Measurements from ENCODE around the gene TKTL1.
A peak's percentile ranks its signal among the peaks of the same experiment; 100 is the strongest.

Gene TKTL1

GRCh38 chrX:154367474-154368308 lies 72.1 kb downstream of the TKTL1 start:
- TF ChIP-seq TAF1 (IDR thresholded peaks at IDR 0.05; ENCODE audit: borderline replicate concordance, insufficient read depth, low read length) (no peak), SIN3A (IDR thresholded peaks at IDR 0.05; ENCODE audit: borderline replicate concordance, insufficient read depth, low read length) (no peak), POLR2AphosphoS5 (IDR thresholded peaks at IDR 0.05; ENCODE audit: low read depth, low read length) (no peak), FOXP2 (optimal IDR thresholded peaks at IDR 0.05; ENCODE audit: borderline replicate concordance, extremely low read depth, extremely low read length, insufficient read depth) (no peak)
- TF ChIP-seq, protein P1, sequence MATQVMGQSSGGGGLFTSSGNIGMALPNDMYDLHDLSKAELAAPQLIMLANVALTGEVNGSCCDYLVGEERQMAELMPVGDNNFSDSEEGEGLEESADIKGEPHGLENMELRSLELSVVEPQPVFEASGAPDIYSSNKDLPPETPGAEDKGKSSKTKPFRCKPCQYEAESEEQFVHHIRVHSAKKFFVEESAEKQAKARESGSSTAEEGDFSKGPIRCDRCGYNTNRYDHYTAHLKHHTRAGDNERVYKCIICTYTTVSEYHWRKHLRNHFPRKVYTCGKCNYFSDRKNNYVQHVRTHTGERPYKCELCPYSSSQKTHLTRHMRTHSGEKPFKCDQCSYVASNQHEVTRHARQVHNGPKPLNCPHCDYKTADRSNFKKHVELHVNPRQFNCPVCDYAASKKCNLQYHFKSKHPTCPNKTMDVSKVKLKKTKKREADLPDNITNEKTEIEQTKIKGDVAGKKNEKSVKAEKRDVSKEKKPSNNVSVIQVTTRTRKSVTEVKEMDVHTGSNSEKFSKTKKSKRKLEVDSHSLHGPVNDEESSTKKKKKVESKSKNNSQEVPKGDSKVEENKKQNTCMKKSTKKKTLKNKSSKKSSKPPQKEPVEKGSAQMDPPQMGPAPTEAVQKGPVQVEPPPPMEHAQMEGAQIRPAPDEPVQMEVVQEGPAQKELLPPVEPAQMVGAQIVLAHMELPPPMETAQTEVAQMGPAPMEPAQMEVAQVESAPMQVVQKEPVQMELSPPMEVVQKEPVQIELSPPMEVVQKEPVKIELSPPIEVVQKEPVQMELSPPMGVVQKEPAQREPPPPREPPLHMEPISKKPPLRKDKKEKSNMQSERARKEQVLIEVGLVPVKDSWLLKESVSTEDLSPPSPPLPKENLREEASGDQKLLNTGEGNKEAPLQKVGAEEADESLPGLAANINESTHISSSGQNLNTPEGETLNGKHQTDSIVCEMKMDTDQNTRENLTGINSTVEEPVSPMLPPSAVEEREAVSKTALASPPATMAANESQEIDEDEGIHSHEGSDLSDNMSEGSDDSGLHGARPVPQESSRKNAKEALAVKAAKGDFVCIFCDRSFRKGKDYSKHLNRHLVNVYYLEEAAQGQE (IDR thresholded peaks at IDR 0.05; ENCODE audit: insufficient read depth in 1 of 2, low read depth in 2 of 2, low read length in 2 of 2), result no peak

DNA sequence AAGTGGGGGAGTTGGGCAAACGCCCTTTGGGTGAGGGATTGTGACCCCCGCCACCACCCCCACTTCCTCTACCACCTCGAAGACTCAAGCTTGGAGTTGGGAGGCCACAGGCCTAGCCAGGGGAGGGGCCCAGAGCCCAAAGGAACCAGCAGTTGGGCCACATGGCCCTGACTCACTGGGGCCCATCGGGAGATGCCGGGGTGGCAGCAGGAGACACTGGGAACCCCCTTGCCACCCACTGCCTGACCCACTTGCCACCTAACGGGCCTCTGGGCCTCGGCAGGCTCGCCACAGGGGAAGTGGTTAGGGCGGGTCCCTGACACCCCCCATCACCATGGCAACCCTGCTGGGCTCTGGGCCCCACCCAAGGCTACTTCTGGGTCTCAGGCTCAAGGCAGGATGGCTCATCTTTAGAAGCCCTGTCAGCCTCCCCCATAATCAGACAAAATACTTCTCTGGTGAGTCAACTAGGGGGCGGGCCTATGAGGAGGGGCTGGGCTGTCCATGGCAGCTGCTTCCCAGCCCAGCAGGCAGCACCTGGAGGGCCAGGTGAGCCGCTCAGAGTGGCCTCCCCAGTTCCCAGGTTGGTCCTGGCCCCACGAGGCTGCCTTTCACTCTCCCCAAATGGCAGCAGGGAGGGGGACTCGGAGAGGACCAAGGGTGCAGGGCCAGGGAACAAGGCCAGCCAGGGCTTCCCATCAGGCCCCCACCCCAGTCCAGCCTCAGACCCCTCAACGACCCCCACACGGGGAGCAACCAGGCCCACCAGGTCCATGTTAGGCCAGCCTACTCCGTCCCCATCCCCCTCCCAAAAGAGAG lies 73.2 kb downstream of the TKTL1 start:
- no peak for TF ChIP-seq FOXP2 (optimal IDR thresholded peaks at IDR 0.05; ENCODE audit: borderline replicate concordance, extremely low read depth, extremely low read length, insufficient read depth)

- no peak for TF ChIP-seq FOXP2 (optimal IDR thresholded peaks at IDR 0.05; ENCODE audit: borderline replicate concordance, extremely low read depth, extremely low read length, insufficient read depth)
- TF ChIP-seq, protein P1 (IDR thresholded peaks at IDR 0.05; ENCODE audit: insufficient read depth in 1 of 2, low read depth in 2 of 2, low read length in 2 of 2), result 0 out of 4 replicates have a peak, but pooled peaks of 1 of the 2 experiments have one; percentile 6
- TF ChIP-seq POLR2AphosphoS5 (IDR thresholded peaks at IDR 0.05; ENCODE audit: low read depth, low read length), result peak; percentile 33; the same call in 1 of the 2 replicates
Measured at GRCh38 chrX:154369449-154370299, 74.1 kb downstream of the TKTL1 start.

DNA sequence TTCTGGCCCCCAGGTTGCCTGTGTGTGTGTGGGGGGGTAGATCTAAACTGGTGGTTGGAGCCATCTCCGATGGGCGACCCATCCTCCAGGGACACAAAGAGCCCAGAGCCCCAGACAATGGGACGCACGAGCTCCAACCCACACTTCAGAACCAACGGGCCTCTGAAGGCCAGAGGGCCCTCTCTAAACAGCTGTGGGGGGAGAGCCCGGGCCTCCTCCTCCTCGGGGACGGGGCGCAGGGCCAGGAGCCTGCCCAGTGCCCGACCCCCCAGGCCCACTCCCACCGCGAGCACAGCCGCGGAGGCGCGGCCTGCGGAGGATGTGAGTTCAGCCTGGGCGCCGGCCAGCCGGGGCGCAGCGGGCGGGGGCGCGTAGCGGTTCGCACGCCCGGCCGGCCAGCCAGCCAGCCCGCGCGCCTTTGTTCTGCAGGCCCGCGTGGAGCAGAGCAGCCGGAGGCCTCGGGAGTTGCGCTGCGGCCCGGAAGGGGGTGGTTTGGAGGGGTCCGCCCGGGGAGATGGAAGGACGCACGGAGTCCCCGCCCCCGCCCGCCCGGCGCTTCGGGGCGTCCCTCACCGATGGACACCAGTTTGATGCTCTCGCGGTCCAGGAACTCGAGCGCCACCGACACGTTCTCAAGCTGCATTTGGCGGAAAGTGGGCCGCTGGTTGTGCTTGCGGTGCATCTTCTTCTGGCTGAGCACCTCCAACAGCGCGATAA lies 74.9 kb downstream of the TKTL1 start:
- no peak for TF ChIP-seq TAF1 (IDR thresholded peaks at IDR 0.05; ENCODE audit: borderline replicate concordance, insufficient read depth, low read length)
- TF ChIP-seq FOXP2 (optimal IDR thresholded peaks at IDR 0.05; ENCODE audit: borderline replicate concordance, extremely low read depth, extremely low read length, insufficient read depth), result no peak
- TF ChIP-seq, protein P1 (IDR thresholded peaks at IDR 0.05; ENCODE audit: insufficient read depth in 1 of 2, low read depth in 2 of 2, low read length in 2 of 2), result no peak

Data from PFSK-1 (cell line).